Common myeloid progenitor, CD34-positive (primary cell): ENCODE results near the gene TMEM132D.

ENCODE experiments used
- CTCF ChIA-PET: fragments of 350-600 bp; sonication (Branson Sonifier 250); formaldehyde crosslinking; loops from one replicate; lab custom pipeline; 2021; ENCODE audit warnings: antibody characterized with exemption; lab: Charles Lee
- POLR2A ChIA-PET: fragments of 350-600 bp; sonication (Branson Sonifier 250); formaldehyde crosslinking; loops from one replicate; lab custom pipeline; 2021; ENCODE audit warnings: antibody characterized with exemption; lab: Charles Lee
- DNase-seq, 3 donors: peaks; one replicate each; pipeline versions ENCODE4 v3.0.0 to v3.0.0-alpha.2; 2013
- H3K27ac ChIP-seq, 2 experiments: 1 replicate in 1 of 2; 2 replicates in 1 of 2; pipeline ENCODE4 v1.7.0; 2013; ENCODE audit warnings: inconsistent platforms in 2 of 2, low read length in 2 of 2, mild to moderate bottlenecking in 2 of 2, low read depth in 1 of 2, moderate library complexity in 1 of 2; ENCODE audit not compliant: severe bottlenecking in 2 of 2, insufficient read depth in 1 of 2, poor library complexity in 1 of 2
- H3K27me3 ChIP-seq, 5 experiments: replicated peaks in 2 of 5; 1 replicate in 3 of 5; 2 replicates in 2 of 5; pipeline versions ENCODE4 v1.6.1 to v1.7.0; 2013; ENCODE audit warnings: low read length in 4 of 5, mild to moderate bottlenecking in 2 of 5, moderate library complexity in 2 of 5, inconsistent platforms in 1 of 5; ENCODE audit not compliant: insufficient read depth in 5 of 5, control insufficient read depth in 4 of 5
- H3K36me3 ChIP-seq, 4 experiments: 1 replicate in 2 of 4; 2 replicates in 2 of 4; pipeline versions ENCODE4 v1.6.1 to v1.7.0; 2013; ENCODE audit warnings: low read length in 3 of 4, control low read depth in 1 of 4, mild to moderate bottlenecking in 1 of 4; ENCODE audit not compliant: control insufficient read depth in 4 of 4, insufficient read depth in 4 of 4
- H3K4me1 ChIP-seq, 4 experiments: 1 replicate in 3 of 4; 2 replicates in 1 of 4; pipeline versions ENCODE4 v1.6.1 to v1.7.1; 2013; ENCODE audit warnings: low read length in 3 of 4, mild to moderate bottlenecking in 3 of 4, control low read depth in 1 of 4, inconsistent platforms in 1 of 4, moderate library complexity in 1 of 4; ENCODE audit not compliant: control insufficient read depth in 4 of 4, insufficient read depth in 4 of 4; ENCODE audit errors: control extremely low read depth in 1 of 4
- H3K4me3 ChIP-seq, 7 experiments: 1 replicate in 4 of 7; 2 replicates in 3 of 7; pipeline versions ENCODE4 v1.5.1 to v1.7.0; 2013; ENCODE audit warnings: mild to moderate bottlenecking in 7 of 7, low read length in 6 of 7, moderate library complexity in 6 of 7, inconsistent platforms in 2 of 7, low read depth in 2 of 7, control low read depth in 1 of 7; ENCODE audit not compliant: insufficient read depth in 4 of 7, control insufficient read depth in 1 of 7; ENCODE audit errors: extremely low read depth in 1 of 7
- H3K9me3 ChIP-seq, 5 experiments: 1 replicate in 4 of 5; 2 replicates in 1 of 5; pipeline versions ENCODE4 v1.6.1 to v1.7.1; 2013; ENCODE audit warnings: low read length in 4 of 5, mild to moderate bottlenecking in 2 of 5, inconsistent platforms in 1 of 5, low read depth in 1 of 5, moderate library complexity in 1 of 5; ENCODE audit not compliant: control insufficient read depth in 4 of 5, insufficient read depth in 2 of 5; ENCODE audit errors: control extremely low read depth in 1 of 5
- WGBS: methylation state at CpG from one replicate; pipeline ENCODE4 v1.1.5; 2013; ENCODE audit not compliant: insufficient coverage; 5-methylcytosine and 5-hydroxymethylcytosine counted together

TMEM132D gene

DNA sequence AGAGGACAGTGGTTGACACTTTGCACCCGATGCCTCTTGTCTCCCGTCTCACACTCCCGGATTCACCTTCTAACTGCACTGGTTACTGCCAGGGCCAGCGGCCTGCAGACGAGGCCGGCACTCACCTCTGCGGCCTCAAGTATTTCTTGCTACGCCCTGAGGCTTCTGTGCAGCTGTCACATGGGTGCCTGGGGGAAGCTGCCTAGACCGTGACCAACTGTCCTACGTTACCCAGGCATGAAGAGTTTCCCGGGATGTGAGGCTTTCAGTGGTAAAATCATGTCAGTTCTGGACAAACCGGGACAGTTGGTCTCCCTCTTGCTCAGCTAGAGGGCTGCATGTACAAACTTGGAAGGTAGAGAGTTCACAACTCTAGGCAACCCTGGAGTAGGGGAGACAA lies 776.1 kb downstream of the TMEM132D start:
- ChIA-PET POLR2A (no interaction called here), CTCF (no interaction called here)
- H3K36me3 ChIP-seq = no peaks in the 10 kb centered on the region
- no peaks in the 10 kb centered on the region for H3K9me3 ChIP-seq
- H3K27ac ChIP-seq = no peak overlapping the region
- no peaks in the 10 kb centered on the region for H3K4me1 ChIP-seq
- no peak overlapping the region for H3K4me3 ChIP-seq
- WGBS = 90% methylated on average over 12 of the region's 12 CpGs
- no peaks in the 10 kb centered on the region for H3K27me3 ChIP-seq
- no peak for DNase-seq

DNA sequence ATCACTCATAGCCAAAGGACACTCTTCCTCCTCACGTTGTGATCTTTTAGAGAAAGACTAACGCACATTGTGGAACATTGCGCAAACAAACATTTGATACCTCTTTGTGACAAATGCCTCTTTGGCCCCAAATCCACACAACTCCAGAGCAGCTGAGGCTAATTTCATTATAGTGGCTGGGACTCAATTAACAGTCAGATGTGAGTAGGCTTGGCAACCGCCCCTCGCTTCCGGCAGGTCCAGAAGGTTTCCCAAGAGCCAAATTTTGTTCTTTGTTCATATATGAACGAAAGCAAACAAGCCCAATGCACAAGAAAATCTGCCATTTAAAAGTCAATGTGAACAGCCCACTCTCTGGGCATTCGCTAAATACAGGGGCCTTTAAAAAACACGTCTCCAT lies 776.6 kb downstream of the TMEM132D start:
- POLR2A ChIA-PET = no interaction called here
- H3K36me3 ChIP-seq = no peaks in the 10 kb centered on the region
- no peak for DNase-seq
- no peaks in the 10 kb centered on the region for H3K9me3 ChIP-seq
- H3K27ac ChIP-seq = no peak overlapping the region
- no peaks in the 10 kb centered on the region for H3K4me1 ChIP-seq
- 85% methylated on average over 6 of the region's 9 CpGs for WGBS
- CTCF ChIA-PET = no interaction called here
- H3K4me3 ChIP-seq = no peak overlapping the region
- H3K27me3 ChIP-seq = no peaks in the 10 kb centered on the region

DNA sequence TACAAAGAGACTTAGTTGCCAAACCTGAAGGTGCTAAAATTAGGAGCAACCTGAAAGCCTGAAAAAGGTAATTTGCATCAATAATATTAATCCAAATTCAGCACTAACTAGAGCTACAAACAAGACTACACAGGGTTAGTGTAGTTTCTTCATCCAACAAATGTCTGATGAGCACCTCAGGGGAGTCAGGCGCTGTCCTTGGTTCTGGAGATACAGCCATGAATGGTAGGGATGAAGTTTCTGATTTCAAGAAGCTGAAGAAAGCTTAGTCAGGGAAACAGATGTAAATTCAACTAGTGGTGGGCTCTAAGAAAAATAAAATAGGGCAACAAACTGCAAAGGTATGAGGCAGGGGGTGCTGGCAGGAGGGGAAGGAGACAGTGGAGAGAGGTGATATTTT lies 784.3 kb downstream of the TMEM132D start:
- ChIA-PET CTCF (no interaction called here), POLR2A (no interaction called here)
- WGBS = 50% methylated on average over 1 of the region's 1 CpG
- Histone ChIP-seq H3K9me3 (no peaks in the 10 kb centered on the region), H3K27me3 (no peaks in the 10 kb centered on the region), H3K36me3 (no peaks in the 10 kb centered on the region), H3K27ac (no peak overlapping the region), H3K4me3 (no peak overlapping the region), H3K4me1 (no peaks in the 10 kb centered on the region)
- DNase-seq = no peak

DNA sequence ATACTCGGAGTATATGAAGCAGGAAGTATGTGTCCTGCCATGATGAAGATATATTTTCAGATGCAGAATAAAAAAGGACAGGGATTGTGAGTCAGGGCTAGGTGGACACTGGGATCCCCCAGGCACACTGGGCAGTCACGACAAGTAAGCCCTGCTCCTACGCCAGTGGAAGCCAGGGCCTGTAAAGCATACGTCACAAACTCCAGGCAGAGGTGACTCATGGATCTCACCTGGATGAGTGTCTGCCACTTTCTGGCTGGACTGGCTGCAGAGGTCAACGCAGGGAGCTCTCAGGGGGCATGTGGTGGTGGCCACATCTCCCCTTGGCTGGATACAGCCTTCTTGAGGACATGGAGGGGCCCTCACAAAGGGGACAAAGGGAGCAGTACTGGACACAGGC lies 788.3 kb downstream of the TMEM132D start:
- H3K27me3 ChIP-seq = no peaks in the 10 kb centered on the region
- H3K36me3 ChIP-seq = no peaks in the 10 kb centered on the region
- no peak overlapping the region for H3K27ac ChIP-seq
- ChIA-PET CTCF (no interaction called here), POLR2A (no interaction called here)
- H3K4me3 ChIP-seq = no peak overlapping the region
- no peaks in the 10 kb centered on the region for H3K4me1 ChIP-seq
- no peaks in the 10 kb centered on the region for H3K9me3 ChIP-seq
- WGBS = 90% methylated on average over 5 of the region's 5 CpGs
- DNase-seq = no peak

DNA sequence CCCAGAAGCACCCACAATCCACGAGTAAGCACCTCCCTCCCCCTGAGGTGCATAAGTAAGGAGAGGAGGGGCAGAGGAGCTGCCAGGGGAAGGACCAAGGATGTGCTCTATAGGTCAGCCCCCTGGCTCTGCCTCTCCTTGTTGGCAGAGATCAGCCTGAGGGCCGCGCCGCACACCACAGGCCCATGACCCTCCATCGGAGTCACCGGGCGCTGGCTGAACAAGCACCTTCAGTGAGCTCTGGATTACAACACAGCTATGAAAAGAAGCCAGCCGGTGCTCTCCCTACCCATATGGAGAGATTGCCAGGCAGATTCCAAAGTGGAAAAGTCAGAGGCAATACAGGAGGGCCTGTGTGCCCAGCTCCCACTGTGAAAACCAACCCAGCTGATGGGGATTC lies 793.2 kb downstream of the TMEM132D start:
- Histone ChIP-seq H3K36me3 (no peaks in the 10 kb centered on the region), H3K4me3 (no peak overlapping the region), H3K27ac (no peak overlapping the region), H3K9me3 (peaks cover 0 to 2% (median 0%) of the 10 kb centered on the region in 5 experiments), H3K4me1 (no peaks in the 10 kb centered on the region), H3K27me3 (no peaks in the 10 kb centered on the region)
- no peak for DNase-seq
- WGBS = 98% methylated on average over 7 of the region's 8 CpGs
- ChIA-PET CTCF (no interaction called here), POLR2A (no interaction called here)

DNA sequence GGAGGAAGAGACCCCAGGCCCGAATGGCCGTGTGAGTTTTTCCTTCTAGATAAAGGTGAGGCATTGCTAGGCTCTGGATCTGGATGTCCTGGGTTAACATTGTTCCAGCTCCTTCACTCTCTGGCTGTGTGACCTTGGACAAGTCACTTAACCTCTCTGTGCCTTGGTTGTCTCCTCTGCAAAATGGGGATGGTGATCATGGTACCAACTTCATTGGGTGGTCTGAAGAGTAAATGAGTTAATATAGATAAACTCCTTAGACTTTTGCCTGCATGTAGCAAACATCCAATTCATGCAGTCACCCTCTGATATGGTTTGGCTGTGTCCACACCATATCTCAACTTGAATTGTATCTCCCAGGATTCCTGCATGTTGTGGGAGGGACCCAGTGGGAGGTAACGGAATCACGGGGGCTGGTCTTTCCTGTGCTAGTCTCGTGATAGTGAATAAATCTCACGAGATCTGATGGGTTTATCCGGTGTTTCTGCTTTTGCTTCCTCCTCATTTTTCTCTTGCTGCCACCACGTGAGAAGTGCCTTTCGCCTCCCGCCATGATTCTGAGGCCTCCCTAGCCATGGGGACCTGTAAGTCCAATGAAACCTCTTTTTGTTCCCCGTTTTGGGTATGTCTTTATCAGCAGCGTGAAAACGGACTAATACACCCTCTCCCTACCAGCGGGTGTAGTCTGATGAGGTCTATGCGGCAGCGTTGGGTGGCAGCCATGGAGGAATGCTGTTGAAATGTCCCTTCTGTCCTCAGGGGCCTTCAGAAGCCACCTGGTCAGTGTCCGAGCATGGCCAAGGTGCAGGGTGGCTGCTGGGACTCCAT lies 794.4 kb downstream of the TMEM132D start:
- DNase-seq = no peak
- no peaks in the 10 kb centered on the region for H3K27me3 ChIP-seq
- H3K27ac ChIP-seq = no peak overlapping the region
- no peaks in the 10 kb centered on the region for H3K4me1 ChIP-seq
- POLR2A ChIA-PET = no interaction called here
- H3K9me3 ChIP-seq = peaks cover 0 to 2% (median 0%) of the 10 kb centered on the region in 5 experiments
- H3K36me3 ChIP-seq = no peaks in the 10 kb centered on the region
- WGBS = 89% methylated on average over 16 of the region's 17 CpGs
- CTCF ChIA-PET = no interaction called here
- H3K4me3 ChIP-seq = no peak overlapping the region

DNA sequence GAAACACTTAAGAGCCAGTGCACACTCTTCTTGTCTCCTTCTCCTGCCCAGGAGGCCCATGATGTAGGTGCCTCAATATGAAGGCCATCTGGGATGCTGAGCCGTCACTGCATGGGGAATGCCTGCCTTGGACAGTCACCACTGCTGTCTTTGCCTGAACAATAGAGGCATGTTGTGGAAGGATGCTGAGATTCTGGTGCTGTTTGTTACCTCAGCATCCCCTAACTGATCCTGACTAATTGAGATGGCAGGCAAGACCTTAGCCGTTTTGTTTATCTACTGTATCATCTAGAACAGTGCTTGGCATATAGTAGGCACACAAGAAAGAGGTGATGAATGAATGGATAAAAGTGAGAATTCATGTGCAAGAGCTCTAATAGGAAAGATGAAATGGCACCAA lies 797.1 kb downstream of the TMEM132D start:
- Histone ChIP-seq H3K36me3 (no peaks in the 10 kb centered on the region), H3K27me3 (no peaks in the 10 kb centered on the region), H3K4me3 (no peak overlapping the region), H3K27ac (no peak overlapping the region), H3K4me1 (no peaks in the 10 kb centered on the region), H3K9me3 (peaks cover 0 to 2% (median 0%) of the 10 kb centered on the region in 5 experiments)
- POLR2A ChIA-PET = no interaction called here
- no peak for DNase-seq
- CTCF ChIA-PET = no interaction called here
- 100% methylated on average over 2 of the region's 2 CpGs for WGBS
